T-cell (primary cell): ENCODE data around the gene ST6GAL1. TPM values are rescaled to one million over a fixed set of nuclear protein-coding genes. Genes with fewer than 3 reads are reported as not detected.
A peak's percentile ranks its signal among the peaks of the same experiment; 100 is the strongest.

ENCODE experiments used
- ATAC-seq, 4 experiments: fragments of 200-7000 bp in 3 of 4; fragments of 150-1000 bp in 1 of 4; cut with Tn5 transposase; replicated peaks in 1 of 4; 1 replicate in 3 of 4; 2 replicates in 1 of 4; pipeline ENCODE4 v1.10.0; 2021; ENCODE audit warnings: moderate library complexity in 3 of 4, mild to moderate bottlenecking in 2 of 4, moderate number of reproducible peaks in 1 of 4
- CTCF ChIA-PET, 2 donors: fragments of 300-600 bp; sonication (Branson Sonifier 250); formaldehyde crosslinking; loops; one replicate each; lab custom pipeline; 2022; ENCODE audit warnings: antibody characterized with exemption in 2 of 2; lab: Charles Lee
- POLR2A ChIA-PET, 2 donors: fragments of 300-600 bp; sonication (Branson Sonifier 250); formaldehyde crosslinking; loops; one replicate each; lab custom pipeline; 2022; ENCODE audit warnings: antibody characterized with exemption in 2 of 2; lab: Charles Lee
- DNase-seq, 35 experiments: peaks; one replicate each; pipeline versions ENCODE4 v3.0.0 to v3.0.0-alpha.2; 2013 to 2023
- H3K27ac ChIP-seq: one replicate; pipeline ENCODE4 v1.5.1; 2013; ENCODE audit warnings: low read length
- H3K27me3 ChIP-seq, 2 experiments: replicated peaks in 1 of 2; 1 replicate in 1 of 2; 2 replicates in 1 of 2; pipeline versions ENCODE4 v1.6.1 to v1.7.0; 2013; ENCODE audit warnings: low read length in 1 of 2, mixed read lengths in 1 of 2; ENCODE audit not compliant: control insufficient read depth in 2 of 2, insufficient read depth in 2 of 2; ENCODE audit errors: extremely low read depth in 1 of 2
- H3K36me3 ChIP-seq, 2 donors: 1 replicate in 1 of 2; 2 replicates in 1 of 2; pipeline versions ENCODE4 v1.6.1 to v1.7.0; 2013; ENCODE audit warnings: low read length in 1 of 2; ENCODE audit not compliant: control insufficient read depth in 2 of 2, insufficient read depth in 1 of 2; ENCODE audit errors: extremely low read depth in 1 of 2
- H3K4me1 ChIP-seq, 2 experiments: 1 replicate in 1 of 2; 2 replicates in 1 of 2; pipeline versions ENCODE4 v1.6.1 to v1.7.0; 2013; ENCODE audit warnings: low read length in 2 of 2, mixed read lengths in 1 of 2; ENCODE audit not compliant: insufficient read depth in 2 of 2, control insufficient read depth in 1 of 2; ENCODE audit errors: extremely low read depth in 1 of 2
- H3K4me3 ChIP-seq, 2 donors: 1 replicate in 1 of 2; 2 replicates in 1 of 2; pipeline versions ENCODE4 v1.5.1 to v1.7.0; 2013; ENCODE audit warnings: mild to moderate bottlenecking in 2 of 2, low read length in 1 of 2, moderate library complexity in 1 of 2; ENCODE audit not compliant: control insufficient read depth in 1 of 2; ENCODE audit errors: extremely low read depth in 1 of 2
- H3K9me3 ChIP-seq: 2 replicates; pipeline ENCODE4 v1.7.0; 2013
- H3K27ac Mint-ChIP-seq, 2 donors: one replicate each; pipeline ENCODE4 v1.8.0; 2020 to 2021; ENCODE audit warnings: mild to moderate bottlenecking in 2 of 2, mixed read lengths in 2 of 2
- H3K27me3 Mint-ChIP-seq, 2 donors: one replicate each; pipeline ENCODE4 v1.8.0; 2021 to 2022; ENCODE audit warnings: mixed read lengths in 2 of 2
- H3K36me3 Mint-ChIP-seq: one replicate; pipeline ENCODE4 v1.8.0; 2021; ENCODE audit warnings: mixed read lengths
- H3K4me1 Mint-ChIP-seq, 3 donors: one replicate each; pipeline ENCODE4 v1.8.0; 2020 to 2022; ENCODE audit warnings: mixed read lengths in 3 of 3, mild to moderate bottlenecking in 1 of 3
- H3K4me3 Mint-ChIP-seq, 3 donors: one replicate each; pipeline ENCODE4 v1.8.0; 2020 to 2022; ENCODE audit warnings: mild to moderate bottlenecking in 3 of 3, mixed read lengths in 3 of 3, moderate library complexity in 3 of 3
- H3K9me3 Mint-ChIP-seq, 3 donors: one replicate each; pipeline ENCODE4 v1.8.0; 2020 to 2022; ENCODE audit warnings: mixed read lengths in 3 of 3
- WGBS: methylation state at CpG from one replicate; pipeline ENCODE4 v1.1.5; 2013; ENCODE audit warnings: missing lambda C conversion rate; ENCODE audit not compliant: insufficient coverage; 5-methylcytosine and 5-hydroxymethylcytosine counted together
- total RNA-seq, 35 experiments: library from RNA in 6 of 35; stranded (reverse) in 6 of 35; fragments of 120-200 nt in 1 of 35; gene quantifications; one replicate each; pipeline versions ENCODE4 v1.2.1 to v1.2.4 and lab custom pipeline; 2013 to 2026

Gene ST6GAL1
- total RNA-seq, 5 donors from 2014 or later (not counting 1 experiment from before 2014, with no cell fraction given), result 148 to 237 (median 212) TPM

DNA sequence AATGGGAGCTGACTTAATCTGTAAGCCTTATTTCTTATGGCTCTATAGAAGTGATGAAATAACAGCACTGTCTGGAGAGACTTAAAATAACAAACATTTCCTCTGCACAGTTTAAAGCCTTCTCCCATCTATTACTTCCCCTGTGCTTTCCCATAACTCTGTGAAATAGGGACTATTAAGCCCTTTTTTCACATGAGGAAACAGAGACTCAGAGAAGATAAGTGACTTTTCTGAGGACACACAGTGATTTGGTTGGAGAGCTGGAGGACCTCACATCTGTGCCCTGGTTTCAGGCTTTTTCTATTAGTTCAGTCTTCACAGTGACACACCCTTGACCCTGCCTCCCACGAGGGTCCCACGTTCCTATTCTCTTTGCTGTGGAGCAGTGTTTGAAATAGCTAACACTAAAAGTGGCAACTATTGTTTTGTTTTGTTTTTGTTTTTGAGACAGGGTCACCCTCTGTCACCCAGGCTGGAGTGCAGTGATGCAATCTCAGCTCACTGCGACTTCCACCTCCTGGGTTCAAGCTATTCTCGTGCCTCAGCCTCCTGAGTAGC is 82.9 kb downstream of the ST6GAL1 start:
- POLR2A ChIA-PET, result interaction anchor here in 1 of 2 donors (0.5 kb wide), 1 partner anchor 89 kb away, joined by 3 read pairs; no protein-coding TSS in a partner anchor

DNA sequence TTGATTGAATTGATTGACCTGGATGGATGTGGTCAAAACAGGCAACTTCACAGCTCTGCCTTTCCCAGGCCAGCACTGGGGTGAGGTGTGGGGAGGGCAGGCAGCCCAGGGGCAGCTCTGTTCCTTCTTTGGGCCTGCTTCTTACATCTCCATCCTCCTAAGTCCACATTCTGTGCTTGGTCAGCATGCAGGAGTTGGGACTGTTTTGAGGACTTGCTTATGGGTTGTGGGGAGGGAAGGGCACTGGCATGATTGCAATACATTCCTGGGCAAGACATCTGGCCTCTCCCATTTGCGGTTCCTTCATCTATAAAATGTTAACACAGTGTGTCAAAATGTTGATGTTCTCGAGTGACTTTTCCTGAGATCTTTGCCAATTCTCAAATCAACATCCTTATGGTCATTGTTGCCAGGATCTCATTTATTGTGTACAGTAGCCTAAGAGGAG is 84.1 kb downstream of the ST6GAL1 start:
- no peak for DNase-seq
- H3K36me3 ChIP-seq, result peaks cover 0 to 23% of the 10 kb centered on the region in 2 donors
- Mint-ChIP-seq H3K27me3 (no peaks in the 10 kb centered on the region), H3K27ac (peak overlapping the region; percentile 73 to 84), H3K4me3 (no peak overlapping the region), H3K4me1 (peaks cover 68 to 89% (median 79%) of the 10 kb centered on the region in 3 donors), H3K36me3 (peaks cover 33% of the 10 kb centered on the region), H3K9me3 (no peaks in the 10 kb centered on the region)
- no peaks in the 10 kb centered on the region for H3K9me3 ChIP-seq
- POLR2A ChIA-PET, result no interaction called here
- H3K27me3 ChIP-seq, result no peaks in the 10 kb centered on the region
- 100% methylated on average over 1 of the region's 2 CpGs for WGBS
- ATAC-seq, result no peak
- no peak overlapping the region for H3K27ac ChIP-seq
- CTCF ChIA-PET, result no interaction called here
- peaks cover 14 to 39% of the 10 kb centered on the region in 2 experiments for H3K4me1 ChIP-seq
- H3K4me3 ChIP-seq, result no peak overlapping the region

More for the DNA sequence above, 82.9 kb downstream of the ST6GAL1 start:
- peaks cover 34% of the 10 kb centered on the region for H3K36me3 Mint-ChIP-seq
- peak overlapping the region; percentile 37 to 73 (median 65) for H3K4me3 Mint-ChIP-seq
- Histone ChIP-seq H3K27me3 (no peaks in the 10 kb centered on the region), H3K36me3 (peaks cover 0 to 24% of the 10 kb centered on the region in 2 donors), H3K4me1 (peaks cover 14 to 37% of the 10 kb centered on the region in 2 experiments), H3K4me3 (no peak overlapping the region), H3K27ac (peak overlapping the region; percentile 70), H3K9me3 (no peaks in the 10 kb centered on the region)
- H3K4me1 Mint-ChIP-seq, result peaks cover 58 to 82% (median 71%) of the 10 kb centered on the region in 3 donors
- H3K27ac Mint-ChIP-seq, result peak overlapping the region; percentile 96 to 97
- CTCF ChIA-PET, result interaction anchor here in 1 of 2 donors (0.6 kb wide), 1 partner anchor 163 kb away, joined by 7 read pairs; no protein-coding TSS in a partner anchor
- peaks cover 0 to under 1% (median under 1%) of the 10 kb centered on the region in 3 donors for H3K9me3 Mint-ChIP-seq
- H3K27me3 Mint-ChIP-seq, result no peaks in the 10 kb centered on the region
- no peak for DNase-seq
- 95% methylated on average over 2 of the region's 4 CpGs for WGBS
- ATAC-seq, result peak in 2 of 4 experiments; percentile 20 to 39

DNA sequence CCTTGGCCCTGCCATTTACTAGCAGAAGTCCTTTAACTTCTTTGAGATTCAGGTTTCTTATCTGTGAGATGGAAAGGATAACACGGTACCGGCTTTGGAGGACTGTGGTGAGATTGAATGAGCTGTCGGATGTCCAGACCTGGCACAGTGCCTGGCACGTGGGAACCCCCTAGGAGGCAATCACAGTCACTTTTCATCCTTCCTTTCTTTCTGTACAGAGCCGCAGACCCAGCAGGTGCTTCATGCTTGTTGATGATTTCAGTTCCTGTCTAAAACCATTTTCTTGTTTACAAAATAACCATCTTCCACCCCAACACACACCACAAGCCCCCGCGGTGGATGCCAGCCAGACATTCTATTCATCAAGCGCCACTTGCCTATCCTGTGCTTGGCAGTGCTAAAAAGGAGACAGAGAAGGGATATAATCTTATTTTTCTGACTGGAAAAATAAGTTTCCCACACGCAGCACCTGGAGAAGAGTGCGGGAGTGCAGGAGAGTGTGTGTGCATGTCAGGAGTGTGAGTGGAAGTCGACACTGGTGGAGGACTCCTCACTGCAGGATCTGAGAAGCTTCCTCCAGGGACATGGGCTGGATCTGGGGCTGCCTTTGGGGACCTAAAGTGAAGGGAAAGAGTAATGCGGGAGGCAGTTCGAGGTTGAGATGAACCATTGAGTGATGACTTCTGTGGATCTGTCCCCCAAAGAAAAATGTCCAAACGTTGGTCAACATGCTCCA is 85.7 kb downstream of the ST6GAL1 start:
- Histone ChIP-seq H3K27me3 (no peaks in the 10 kb centered on the region), H3K4me1 (peaks cover 17 to 54% of the 10 kb centered on the region in 2 experiments), H3K36me3 (peaks cover 0 to 23% of the 10 kb centered on the region in 2 donors), H3K27ac (no peak overlapping the region), H3K9me3 (no peaks in the 10 kb centered on the region), H3K4me3 (no peak overlapping the region)
- Mint-ChIP-seq H3K9me3 (no peaks in the 10 kb centered on the region), H3K36me3 (peaks cover 33% of the 10 kb centered on the region), H3K4me3 (peak overlapping the region in 1 of 3 donors; percentile 32), H3K27ac (peak overlapping the region; percentile 80 to 81), H3K27me3 (no peaks in the 10 kb centered on the region), H3K4me1 (peaks cover 83 to 95% (median 88%) of the 10 kb centered on the region in 3 donors)
- ATAC-seq (peak in 1 of 4 experiments; percentile 9), DNase-seq (peak in 10 of 35 experiments; percentile 11 to 45 (median 22))
- WGBS, result 92% methylated on average over 6 of the region's 14 CpGs
- ChIA-PET POLR2A (no interaction called here), CTCF (interaction anchor here (0.7 to 2.0 kb wide), 2 partner anchors 12 to 15 kb away, joined by 3 to 6 read pairs; no protein-coding TSS in a partner anchor)

DNA sequence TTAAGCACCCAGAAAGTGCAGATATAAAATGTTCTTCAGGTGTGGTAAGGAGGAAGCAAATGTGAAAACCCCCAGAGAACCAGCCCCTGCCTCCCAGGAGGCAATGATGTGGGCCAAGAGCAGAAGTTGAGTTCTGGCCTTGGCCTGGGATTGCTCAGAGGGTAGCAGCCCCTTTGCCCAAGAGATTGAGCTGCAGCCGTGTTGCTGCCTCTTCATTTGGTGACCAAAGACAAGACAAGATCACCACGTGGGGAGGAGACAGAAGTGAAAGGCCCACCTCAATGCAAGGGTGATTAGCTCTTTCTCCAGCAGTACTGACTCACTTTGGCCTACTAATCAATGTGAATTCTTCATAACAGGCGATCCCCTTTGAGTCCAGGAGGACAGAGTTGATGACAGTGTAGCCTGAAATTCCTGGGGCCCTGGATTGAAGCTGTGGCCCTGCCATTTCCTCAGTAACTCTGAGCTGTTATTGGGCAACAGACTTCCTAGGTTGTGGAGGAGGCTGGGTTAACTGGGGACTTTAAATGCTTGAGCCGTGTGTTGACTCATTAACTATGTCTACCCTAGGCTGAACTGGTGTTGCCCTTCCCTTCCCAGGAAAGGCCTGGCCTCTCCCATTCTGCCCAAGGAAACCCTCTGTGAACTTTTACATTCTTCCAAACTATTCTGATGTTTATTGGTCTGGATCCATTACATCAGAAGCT is 86.5 kb downstream of the ST6GAL1 start:
- peaks cover 33% of the 10 kb centered on the region for H3K36me3 Mint-ChIP-seq
- H3K9me3 ChIP-seq, result no peaks in the 10 kb centered on the region
- peak overlapping the region in 1 of 3 donors; percentile 32 for H3K4me3 Mint-ChIP-seq
- peaks cover 84 to 93% (median 85%) of the 10 kb centered on the region in 3 donors for H3K4me1 Mint-ChIP-seq
- ChIA-PET CTCF (interaction anchor here in 1 of 2 donors (2.0 kb wide), 1 partner anchor 11 kb away, joined by 6 read pairs; no protein-coding TSS in a partner anchor), POLR2A (interaction anchor here in 1 of 2 donors (0.5 kb wide), 1 partner anchor 12 kb away, joined by 4 read pairs; no protein-coding TSS in a partner anchor)
- H3K4me3 ChIP-seq, result no peak overlapping the region
- H3K36me3 ChIP-seq, result peaks cover 0 to 23% of the 10 kb centered on the region in 2 donors
- DNase-seq (no peak), ATAC-seq (no peak)
- no peak overlapping the region for H3K27ac ChIP-seq
- H3K27ac Mint-ChIP-seq, result peak overlapping the region; percentile 80 to 81
- H3K9me3 Mint-ChIP-seq, result no peaks in the 10 kb centered on the region
- H3K27me3 ChIP-seq, result no peaks in the 10 kb centered on the region
- WGBS, result 69% methylated on average over 2 of the region's 4 CpGs
- H3K4me1 ChIP-seq, result peaks cover 15 to 54% of the 10 kb centered on the region in 2 experiments
- no peaks in the 10 kb centered on the region for H3K27me3 Mint-ChIP-seq

DNA sequence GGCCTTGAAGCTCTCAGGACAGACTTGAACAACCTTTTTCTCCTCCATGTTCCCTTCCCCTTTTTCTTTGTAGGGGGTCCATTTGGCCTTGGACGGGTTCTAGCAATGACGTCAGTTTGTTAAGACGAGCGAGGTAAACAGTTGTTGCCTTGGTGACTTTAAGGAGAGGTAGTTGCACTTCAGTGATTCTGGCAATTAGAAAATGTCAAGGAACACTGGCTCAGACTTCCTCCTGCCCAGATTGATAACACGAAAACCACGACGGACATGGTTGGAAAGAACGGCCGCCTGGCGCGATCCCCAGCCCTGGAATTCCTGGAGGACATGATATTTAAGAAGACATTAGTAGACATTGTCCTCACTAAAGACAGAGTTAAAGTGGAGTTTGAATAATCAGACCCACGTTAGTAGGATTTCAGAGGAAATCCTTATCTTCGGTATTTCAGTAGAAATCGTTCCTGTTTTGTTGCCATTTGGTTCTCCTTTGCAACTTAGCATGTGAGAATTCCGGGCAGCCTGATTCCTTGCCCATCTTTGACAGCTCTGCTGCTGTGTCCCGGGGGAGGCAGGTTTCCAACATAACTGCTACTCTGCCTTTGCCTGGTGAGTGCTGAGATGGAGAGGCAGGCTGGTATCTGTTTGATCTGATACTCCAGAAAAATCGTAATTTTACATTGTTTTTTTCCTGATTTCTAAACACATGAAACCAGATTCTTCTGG is 87.3 kb downstream of the ST6GAL1 start:
- Histone ChIP-seq H3K36me3 (peaks cover 0 to 23% of the 10 kb centered on the region in 2 donors), H3K27me3 (no peaks in the 10 kb centered on the region), H3K27ac (no peak overlapping the region), H3K9me3 (no peaks in the 10 kb centered on the region), H3K4me1 (peaks cover 13 to 53% of the 10 kb centered on the region in 2 experiments), H3K4me3 (no peak overlapping the region)
- Mint-ChIP-seq H3K4me1 (peaks cover 84 to 93% (median 85%) of the 10 kb centered on the region in 3 donors), H3K9me3 (no peaks in the 10 kb centered on the region), H3K36me3 (peaks cover 38% of the 10 kb centered on the region), H3K27ac (peak overlapping the region; percentile 57 to 86), H3K4me3 (no peak overlapping the region), H3K27me3 (no peaks in the 10 kb centered on the region)
- no peak for DNase-seq
- POLR2A ChIA-PET, result interaction anchor here in 1 of 2 donors (0.5 kb wide), 1 partner anchor 13 kb away, joined by 4 read pairs; no protein-coding TSS in a partner anchor
- WGBS, result 89% methylated on average over 10 of the region's 17 CpGs
- CTCF ChIA-PET, result interaction anchor here in 1 of 2 donors (2.0 kb wide), 1 partner anchor 10 kb away, joined by 6 read pairs; no protein-coding TSS in a partner anchor
- no peak for ATAC-seq
